Osteoblast (primary cell): ENCODE data around the gene KRT79. TPM values are rescaled to one million over a fixed set of nuclear protein-coding genes. Genes with fewer than 3 reads are reported as not detected.
"Not testable (repeated sequence)": the region's sequence is repeated elsewhere in the genome, so short reads cannot be mapped to it uniquely, and the experiment has no call there.

Source experiments
- DNase-seq: peaks from one replicate; pipeline ENCODE4 v3.0.0; 2011; ENCODE audit warnings: low spot score, mixed read lengths; ENCODE audit not compliant: insufficient read length; ENCODE audit errors: missing footprints
- H2AFZ ChIP-seq: 2 replicates; pipeline ENCODE4 v1.6.0; 2011; ENCODE audit warnings: mild to moderate bottlenecking, low read length
- H3K27ac ChIP-seq: 2 replicates; pipeline ENCODE4 v1.5.1; 2011; ENCODE audit warnings: mild to moderate bottlenecking, low read depth, low read length, moderate library complexity
- H3K27me3 ChIP-seq: 2 replicates; pipeline ENCODE4 v1.6.0; 2012; ENCODE audit warnings: mild to moderate bottlenecking, control low read depth, inconsistent platforms, low read length, moderate library complexity; ENCODE audit not compliant: insufficient read depth
- H3K36me3 ChIP-seq: 2 replicates; pipeline ENCODE4 v1.5.1; 2011; ENCODE audit warnings: mild to moderate bottlenecking, low read length, control low read depth, moderate library complexity; ENCODE audit not compliant: insufficient read depth
- H3K4me1 ChIP-seq: 2 replicates; pipeline ENCODE4 v1.5.1; 2011; ENCODE audit warnings: mild to moderate bottlenecking, low read length, control low read depth, moderate library complexity; ENCODE audit not compliant: insufficient read depth
- H3K4me2 ChIP-seq: 2 replicates; pipeline ENCODE4 v1.6.0; 2011; ENCODE audit warnings: mild to moderate bottlenecking, low read length; ENCODE audit not compliant: insufficient read depth
- H3K4me3 ChIP-seq: fragments of 200-600 bp; sonication (generic); 3 replicates; pipeline ENCODE4 v1.5.1; 2012; ENCODE audit warnings: mild to moderate bottlenecking, low read length, inconsistent platforms; ENCODE audit not compliant: insufficient read depth
- H3K79me2 ChIP-seq: 2 replicates; pipeline ENCODE4 v1.6.0; 2012; ENCODE audit warnings: mild to moderate bottlenecking, low read length, control low read depth, inconsistent platforms; ENCODE audit not compliant: insufficient read depth
- H3K9me3 ChIP-seq: 2 replicates; pipeline ENCODE4 v1.5.1; 2011; ENCODE audit warnings: low read depth, low read length, control low read depth
- H4K20me1 ChIP-seq: 2 replicates; pipeline ENCODE4 v1.6.0; 2012; ENCODE audit warnings: mild to moderate bottlenecking, low read length, control low read depth; ENCODE audit not compliant: insufficient read depth
- CTCF ChIP-seq: IDR thresholded peaks from 2 replicates; pipeline ENCODE4 v1.5.1; 2011; ENCODE audit warnings: mild to moderate bottlenecking, low read depth, low read length, moderate library complexity; ENCODE audit errors: extremely low read depth
- total RNA-seq: library from RNA; depleted of rRNA; stranded (reverse); fragments of >200 nt; gene quantifications from 2 replicates; pipeline ENCODE4 v1.2.3, GENCODE V29; 2012

Gene KRT79
- total RNA-seq, 1 donor: not detected

DNA sequence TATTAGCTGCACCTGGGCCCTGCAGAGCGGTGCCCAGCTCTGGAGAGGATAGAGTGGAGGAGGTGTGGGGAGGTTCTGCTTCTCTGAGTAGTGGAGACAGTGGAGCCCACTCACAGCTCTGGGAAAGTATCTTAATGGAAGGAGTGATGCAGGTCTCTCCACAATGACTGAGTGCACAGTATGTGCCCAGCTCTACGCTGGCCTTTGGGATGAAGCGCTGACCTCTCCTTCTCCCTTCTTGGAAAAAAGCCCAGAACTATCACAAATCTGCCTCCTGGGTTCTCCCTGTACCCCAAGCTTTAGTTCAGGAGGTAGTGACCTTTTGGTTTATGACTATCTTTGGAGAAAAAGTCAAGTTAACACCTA lies 37.7 kb downstream of the KRT79 start:
- no peak for DNase-seq
- peaks cover 14% of the 10 kb centered on the region for H3K27me3 ChIP-seq
- no peak for TF ChIP-seq CTCF
- H3K9me3 ChIP-seq: no peaks in the 10 kb centered on the region
- H4K20me1 ChIP-seq: no peaks in the 10 kb centered on the region
- H3K36me3 ChIP-seq: no peaks in the 10 kb centered on the region
- H3K79me2 ChIP-seq: no peaks in the 10 kb centered on the region
- no peak overlapping the region for H3K4me3 ChIP-seq
- no peak overlapping the region for H3K4me2 ChIP-seq
- H3K4me1 ChIP-seq: peaks cover 11% of the 10 kb centered on the region
- H2AFZ ChIP-seq: no peak overlapping the region
- no peak overlapping the region for H3K27ac ChIP-seq

- H3K27ac ChIP-seq: no peak within 1 kb of the TSS
- H3K4me2 ChIP-seq: no peak within 1 kb of the TSS
- no peaks in the 10 kb centered on the region for H3K9me3 ChIP-seq
- no peaks in the 10 kb centered on the region for H3K79me2 ChIP-seq
- TF ChIP-seq CTCF: no peak
- no peaks in the 10 kb centered on the region for H3K36me3 ChIP-seq
- DNase-seq: no peak
- H2AFZ ChIP-seq: no peak within 1 kb of the TSS
- H4K20me1 ChIP-seq: no peaks in the 10 kb centered on the region
- H3K27me3 ChIP-seq: peaks cover 20% of the 10 kb centered on the region
- no peak within 1 kb of the TSS for H3K4me3 ChIP-seq
- peaks cover 11% of the 10 kb centered on the region for H3K4me1 ChIP-seq
Measured at GRCh38 chr12:52795694-52796428, 38.2 kb downstream of the KRT79 start, which contains the start of gene KRT3. Gene KRT3 (minus strand): TSS chr12:52796117. CDS start chr12:52796042, 75 bp downstream.

GRCh38 chr12:52795332-52795674 lies 38.8 kb downstream of the KRT79 start:
- H2AFZ ChIP-seq, H3K27ac ChIP-seq: not testable (repeated sequence)

DNA sequence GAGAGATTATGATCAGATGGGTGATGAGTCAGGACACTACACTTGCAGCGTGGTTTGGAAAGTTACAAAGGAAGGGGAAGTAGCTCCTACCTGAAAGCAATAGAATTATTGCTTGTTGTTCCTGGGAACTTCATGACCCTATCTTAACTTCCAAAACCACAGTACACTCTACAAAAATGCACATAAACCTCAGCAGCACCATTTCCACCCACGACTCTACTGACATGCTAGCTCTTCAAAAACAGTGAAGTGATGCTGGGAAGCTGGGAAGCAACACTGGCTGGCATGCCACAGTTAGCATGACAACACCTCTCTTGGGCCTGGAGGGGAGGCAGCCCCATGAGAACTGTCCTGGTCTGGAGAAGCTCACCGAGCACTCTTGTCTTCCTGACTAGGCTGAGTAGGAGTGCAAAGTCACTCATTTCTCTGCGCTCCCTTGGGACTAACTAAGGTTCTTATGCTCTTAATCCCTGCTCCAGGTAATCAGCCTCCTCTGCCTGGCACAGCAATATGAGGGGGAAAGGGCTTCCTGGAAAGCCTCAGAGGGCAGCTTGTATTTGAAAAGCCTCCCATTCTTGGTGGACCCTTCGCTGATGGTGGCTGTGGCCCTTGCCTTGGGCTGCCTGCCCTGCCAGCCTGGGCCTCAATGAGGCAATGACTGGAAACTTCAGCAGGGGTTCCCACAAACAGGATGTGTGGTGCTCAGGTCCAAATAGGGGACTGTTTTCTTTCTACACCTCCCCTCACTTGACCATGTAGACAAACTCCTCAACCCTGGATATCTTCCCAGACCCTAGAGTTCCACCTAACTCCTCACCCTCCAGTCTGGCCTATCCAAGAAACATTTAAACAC lies 39.4 kb downstream of the KRT79 start:
- Histone ChIP-seq H3K36me3 (no peaks in the 10 kb centered on the region), H3K4me3 (no peak overlapping the region), H3K4me2 (no peak overlapping the region), H2AFZ (no peak overlapping the region), H3K27me3 (peaks cover 31% of the 10 kb centered on the region), H4K20me1 (no peaks in the 10 kb centered on the region), H3K27ac (no peak overlapping the region), H3K4me1 (peaks cover 11% of the 10 kb centered on the region), H3K79me2 (no peaks in the 10 kb centered on the region), H3K9me3 (no peaks in the 10 kb centered on the region)
- no peak for TF ChIP-seq CTCF
- DNase-seq: no peak

More at GRCh38 chr12:52795332-52795674, 38.8 kb downstream of the KRT79 start:
- not testable (repeated sequence) for H3K4me3 ChIP-seq, H3K79me2 ChIP-seq, H3K4me2 ChIP-seq, H4K20me1 ChIP-seq, H3K9me3 ChIP-seq, DNase-seq, H3K36me3 ChIP-seq
- Histone ChIP-seq H3K27me3 (peaks cover 25% of the 10 kb centered on the region), H3K4me1 (peaks cover 11% of the 10 kb centered on the region)
